BLaER1 (cell line): ENCODE results near the gene KMT5C.

ENCODE experiments used
- H3K27ac ChIP-seq: shearing (Covaris generic); formaldehyde crosslinking; 2 replicates; pipeline ENCODE4 v1.8.1; 2022
- H3K27me3 ChIP-seq: shearing (Covaris generic); formaldehyde crosslinking; 2 replicates; pipeline ENCODE4 v1.8.1; 2022
- H3K36me3 ChIP-seq: shearing (Covaris generic); formaldehyde crosslinking; 2 replicates; pipeline ENCODE4 v1.8.1; 2022
- H3K4me1 ChIP-seq: shearing (Covaris generic); formaldehyde crosslinking; 2 replicates; pipeline ENCODE4 v1.8.1; 2022
- H3K4me2 ChIP-seq: shearing (Covaris generic); formaldehyde crosslinking; 2 replicates; pipeline ENCODE4 v1.8.1; 2022
- H3K4me3 ChIP-seq: shearing (Covaris generic); formaldehyde crosslinking; 2 replicates; pipeline ENCODE4 v1.8.1; 2022
- H3K9ac ChIP-seq: shearing (Covaris generic); formaldehyde crosslinking; 2 replicates; pipeline ENCODE4 v1.8.1; 2022
- H3K9me3 ChIP-seq: shearing (Covaris generic); formaldehyde crosslinking; 2 replicates; pipeline ENCODE4 v1.8.1; 2022
- H4K20me1 ChIP-seq: shearing (Covaris generic); formaldehyde crosslinking; 2 replicates; pipeline ENCODE4 v1.8.1; 2022
- Cebpa-rat ChIP-seq: shearing (Covaris generic); IDR thresholded peaks from 2 replicates; pipeline ENCODE4 v1.8.1; 2022

Gene KMT5C

DNA sequence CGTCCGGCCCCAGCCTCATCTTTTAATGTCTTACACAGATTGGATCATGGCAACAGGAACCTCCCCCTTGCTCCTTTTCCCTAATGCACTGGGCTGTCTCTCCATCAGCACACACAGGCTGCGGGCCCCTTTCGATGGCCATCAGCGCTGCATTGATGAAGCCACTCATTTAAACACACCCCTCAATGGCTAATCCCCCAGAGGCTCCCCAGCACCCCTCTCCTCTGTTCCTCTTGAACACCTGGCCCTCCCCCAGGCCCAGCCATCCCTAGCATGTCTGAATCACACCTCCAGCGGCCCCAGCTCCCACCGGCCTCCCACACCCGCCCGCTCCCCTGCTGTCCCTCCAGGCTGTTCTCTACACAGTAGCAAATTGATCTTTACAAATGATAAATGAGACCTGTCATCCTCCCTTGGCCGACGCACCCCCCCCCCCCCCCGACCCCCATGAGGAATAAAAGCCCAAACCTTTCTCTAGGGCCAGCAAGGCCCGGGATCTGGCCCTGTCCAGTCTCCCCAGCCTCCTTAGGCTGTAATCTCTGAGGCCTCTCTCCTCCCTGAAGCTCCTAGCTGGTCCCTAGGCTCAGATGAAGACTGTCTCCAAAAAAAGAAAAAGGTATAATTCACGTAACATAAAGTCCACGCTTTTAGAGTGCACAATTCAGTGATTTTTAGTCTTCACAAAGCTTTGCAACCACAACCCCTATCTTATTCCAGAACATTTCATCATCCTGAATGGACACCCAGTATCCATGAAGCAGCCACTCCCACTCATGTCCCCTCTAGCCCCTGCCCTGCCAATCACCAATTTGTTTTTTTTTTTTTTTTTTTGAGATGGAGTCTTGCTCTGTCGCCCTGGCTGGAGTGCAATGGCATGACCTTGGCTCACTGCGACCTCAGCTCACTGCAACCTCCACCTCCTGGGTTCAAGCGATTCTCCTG, 53.4 kb downstream of the KMT5C start:
- H3K4me2 ChIP-seq, result no peak overlapping the region
- H3K9me3 ChIP-seq, result no peaks in the 10 kb centered on the region
- H3K4me1 ChIP-seq, result peaks cover 45% of the 10 kb centered on the region
- H3K9ac ChIP-seq, result no peak overlapping the region
- H3K36me3 ChIP-seq, result peaks cover 50% of the 10 kb centered on the region
- H3K27me3 ChIP-seq, result no peaks in the 10 kb centered on the region
- no peak overlapping the region for H3K27ac ChIP-seq
- no peak overlapping the region for H3K4me3 ChIP-seq
- TF ChIP-seq Cebpa-rat, result no peak
- H4K20me1 ChIP-seq, result peaks cover 80% of the 10 kb centered on the region
